Measurements from ENCODE around the gene MLPH. TPM values are rescaled to one million over a fixed set of nuclear protein-coding genes. Genes with fewer than 3 reads are reported as not detected.

Gene MLPH
- total and polyA plus RNA-seq, 4 donors: 1.6 to 25.9 (median 22.3) TPM

DNA sequence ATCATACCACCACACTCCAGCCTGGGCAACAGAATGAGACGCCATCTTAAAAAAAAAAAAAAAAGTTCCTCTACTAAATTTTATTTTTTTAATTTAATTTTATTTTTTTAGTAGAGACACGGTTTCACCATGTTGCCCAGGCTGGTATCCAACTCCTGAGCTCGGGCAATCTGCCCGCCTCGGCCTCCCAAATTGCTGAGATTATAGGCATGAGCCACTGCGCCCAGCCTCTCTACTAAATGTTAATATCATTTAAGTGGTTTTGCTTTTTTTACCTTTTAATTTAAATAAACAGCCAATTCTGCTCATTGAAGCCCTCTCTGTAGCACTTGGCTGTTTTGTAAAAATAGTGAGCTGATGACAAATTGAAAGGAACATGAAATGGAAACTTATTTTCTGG is 94.3 kb downstream of the MLPH start:
- WGBS: 78% methylated on average over 6 of the region's 6 CpGs
- Histone ChIP-seq H3K4me3 (ENCODE audit: low read depth in 1 of 3, low read length in 3 of 3) (no peak overlapping the region), H3K27ac (ENCODE audit: low read depth in 1 of 2, low read length in 2 of 2) (peak overlapping the region in 1 of 2 donors; percentile 72)

More for the DNA sequence above, 94.3 kb downstream of the MLPH start:
- H3K36me3 ChIP-seq (ENCODE audit: control insufficient read depth in 4 of 4, insufficient read depth in 3 of 4, low read depth in 1 of 4, low read length in 3 of 4): peaks cover 2 to 22% (median 12%) of the 10 kb centered on the region in 4 donors
- no peaks in the 10 kb centered on the region for H3K9me3 ChIP-seq (ENCODE audit: control insufficient read depth in 4 of 4, low read length in 3 of 4)
- H3K4me1 ChIP-seq (ENCODE audit: control insufficient read depth in 4 of 4, insufficient read depth in 4 of 4, low read length in 3 of 4): peaks cover 7 to 47% (median 37%) of the 10 kb centered on the region in 4 donors
- H3K9ac ChIP-seq (ENCODE audit: low read depth in 1 of 2, low read length in 2 of 2): no peak overlapping the region
- DNase-seq (ENCODE audit: low spot score): no peak
- TF ChIP-seq, protein P1, sequence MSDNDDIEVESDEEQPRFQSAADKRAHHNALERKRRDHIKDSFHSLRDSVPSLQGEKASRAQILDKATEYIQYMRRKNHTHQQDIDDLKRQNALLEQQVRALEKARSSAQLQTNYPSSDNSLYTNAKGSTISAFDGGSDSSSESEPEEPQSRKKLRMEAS (IDR thresholded peaks at IDR 0.05): no peak
- no peak for TF ChIP-seq HNF4G (IDR thresholded peaks at IDR 0.05)
- TF ChIP-seq JUND (IDR thresholded peaks at IDR 0.05): no peak
- TF ChIP-seq SP1 (IDR thresholded peaks at IDR 0.05): no peak
- no peak for TF ChIP-seq FOXA1 (IDR thresholded peaks at IDR 0.05)
- TF ChIP-seq, protein P2, sequence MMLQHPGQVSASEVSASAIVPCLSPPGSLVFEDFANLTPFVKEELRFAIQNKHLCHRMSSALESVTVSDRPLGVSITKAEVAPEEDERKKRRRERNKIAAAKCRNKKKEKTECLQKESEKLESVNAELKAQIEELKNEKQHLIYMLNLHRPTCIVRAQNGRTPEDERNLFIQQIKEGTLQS (IDR thresholded peaks at IDR 0.05): no peak
- no peak for TF ChIP-seq TAF1 (conservative IDR thresholded peaks at IDR 0.05)
- no peak for TF ChIP-seq REST (IDR thresholded peaks at IDR 0.05)
- TF ChIP-seq ZBTB33 (IDR thresholded peaks at IDR 0.05): no peak
- TF ChIP-seq GABPA (IDR thresholded peaks at IDR 0.05 in 1 of 2, conservative IDR thresholded peaks at IDR 0.05 in 1 of 2): no peak
- no peaks in the 10 kb centered on the region for H3K27me3 ChIP-seq (ENCODE audit: control insufficient read depth in 4 of 4, insufficient read depth in 4 of 4, low read length in 3 of 4)
